Astrocyte of the cerebellum (primary cell): Measurements from ENCODE around the gene PTGDS.

Experiments
- DNase-seq: peaks from one replicate; pipeline ENCODE4 v3.0.0-alpha.2; 2011; ENCODE audit warnings: low read depth
- H3K4me3 ChIP-seq: 2 replicates; pipeline ENCODE4 v1.5.1; 2011; ENCODE audit warnings: mild to moderate bottlenecking, low read depth, low read length, moderate library complexity
- in situ Hi-C: cut with HindIII; loops from 2 replicates; pipeline ENCODE4 v1.10.0; 2017; ENCODE audit warnings: low sequenced_read_pairs
- TF ChIP-seq, protein P1 (sequence below): IDR thresholded peaks from 2 replicates; pipeline ENCODE4 v1.5.1; 2012; ENCODE audit warnings: low read length, low read depth, moderate library complexity, mild to moderate bottlenecking; ENCODE audit errors: missing control alignments

Gene PTGDS

DNA sequence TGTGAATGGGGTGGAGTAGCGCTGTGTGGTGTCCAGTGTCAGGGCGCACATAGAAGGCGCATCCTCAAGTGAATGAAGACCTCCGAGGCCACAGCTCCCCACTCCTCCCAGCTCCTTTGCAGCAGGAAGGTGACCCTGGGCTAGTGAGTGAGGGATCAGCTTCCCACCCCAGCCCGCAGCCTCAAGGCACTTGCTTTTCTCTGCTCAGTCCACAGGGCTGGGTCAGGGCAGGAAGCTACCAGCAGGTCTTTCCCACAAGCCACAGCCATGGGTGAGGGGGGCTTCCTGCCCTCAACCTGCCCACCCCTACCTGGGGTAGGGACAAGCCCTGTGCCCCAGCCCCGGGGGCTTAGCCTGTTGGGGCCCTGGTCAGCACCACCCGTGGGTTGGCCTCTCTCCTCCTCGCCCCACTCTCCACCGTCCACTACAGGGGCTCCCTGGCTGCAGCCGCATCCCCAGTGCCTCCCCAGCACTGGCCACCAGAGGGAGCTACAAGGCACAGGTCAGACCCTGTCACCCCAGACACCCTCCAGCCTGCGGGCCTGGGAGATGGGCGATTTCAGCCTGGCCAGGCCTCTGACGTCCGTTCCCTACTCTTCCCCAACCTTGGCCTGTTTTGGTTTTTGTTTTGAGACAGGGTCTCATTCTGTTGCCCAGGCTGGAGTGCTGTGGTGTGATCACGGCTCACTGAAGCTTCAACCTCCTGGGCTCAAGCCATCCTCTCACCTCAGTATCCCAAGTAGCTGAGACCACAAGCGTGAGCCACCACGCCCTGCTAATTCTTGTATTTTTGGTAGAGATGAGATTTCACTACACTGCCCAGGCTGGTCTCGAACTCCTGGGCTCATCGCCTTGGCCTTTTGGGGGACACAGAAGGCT lies 52.0 kb downstream of the PTGDS start:
- no peak overlapping the region for H3K4me3 ChIP-seq
- in situ Hi-C loops: loop anchor here (25.0 kb wide), 1 partner anchor 242 kb away; the partner anchor contains the start of genes CCDC183 and TMEM141
- DNase-seq: no peak
- TF ChIP-seq, protein P1, sequence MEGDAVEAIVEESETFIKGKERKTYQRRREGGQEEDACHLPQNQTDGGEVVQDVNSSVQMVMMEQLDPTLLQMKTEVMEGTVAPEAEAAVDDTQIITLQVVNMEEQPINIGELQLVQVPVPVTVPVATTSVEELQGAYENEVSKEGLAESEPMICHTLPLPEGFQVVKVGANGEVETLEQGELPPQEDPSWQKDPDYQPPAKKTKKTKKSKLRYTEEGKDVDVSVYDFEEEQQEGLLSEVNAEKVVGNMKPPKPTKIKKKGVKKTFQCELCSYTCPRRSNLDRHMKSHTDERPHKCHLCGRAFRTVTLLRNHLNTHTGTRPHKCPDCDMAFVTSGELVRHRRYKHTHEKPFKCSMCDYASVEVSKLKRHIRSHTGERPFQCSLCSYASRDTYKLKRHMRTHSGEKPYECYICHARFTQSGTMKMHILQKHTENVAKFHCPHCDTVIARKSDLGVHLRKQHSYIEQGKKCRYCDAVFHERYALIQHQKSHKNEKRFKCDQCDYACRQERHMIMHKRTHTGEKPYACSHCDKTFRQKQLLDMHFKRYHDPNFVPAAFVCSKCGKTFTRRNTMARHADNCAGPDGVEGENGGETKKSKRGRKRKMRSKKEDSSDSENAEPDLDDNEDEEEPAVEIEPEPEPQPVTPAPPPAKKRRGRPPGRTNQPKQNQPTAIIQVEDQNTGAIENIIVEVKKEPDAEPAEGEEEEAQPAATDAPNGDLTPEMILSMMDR: peak; percentile 96

DNA sequence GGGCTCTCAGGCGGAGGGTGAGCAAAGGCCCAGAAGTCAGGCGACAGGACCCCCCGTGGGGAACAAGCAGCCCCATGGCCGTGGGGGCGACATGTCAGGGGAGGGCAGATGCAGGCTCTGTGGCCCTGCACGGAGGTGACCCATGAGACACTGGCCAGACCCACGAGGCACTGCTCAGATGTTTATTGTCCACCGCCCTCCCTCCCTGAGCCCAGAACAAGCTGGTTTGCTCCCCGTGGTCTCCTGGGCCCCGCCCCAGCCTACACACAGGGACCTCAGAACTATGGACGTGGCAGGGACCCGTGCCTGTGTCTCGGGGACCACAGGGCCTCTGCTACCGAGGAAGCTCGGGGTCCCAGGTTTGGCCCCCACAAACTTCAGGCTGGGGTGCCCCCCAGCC lies 52.7 kb downstream of the PTGDS start:
- no peak for DNase-seq
- H3K4me3 ChIP-seq: no peak overlapping the region
- TF ChIP-seq, protein P1: no peak
- in situ Hi-C loops: loop anchor here (25.0 kb wide), 1 partner anchor 243 kb away; the partner anchor contains the start of genes CCDC183 and TMEM141

DNA sequence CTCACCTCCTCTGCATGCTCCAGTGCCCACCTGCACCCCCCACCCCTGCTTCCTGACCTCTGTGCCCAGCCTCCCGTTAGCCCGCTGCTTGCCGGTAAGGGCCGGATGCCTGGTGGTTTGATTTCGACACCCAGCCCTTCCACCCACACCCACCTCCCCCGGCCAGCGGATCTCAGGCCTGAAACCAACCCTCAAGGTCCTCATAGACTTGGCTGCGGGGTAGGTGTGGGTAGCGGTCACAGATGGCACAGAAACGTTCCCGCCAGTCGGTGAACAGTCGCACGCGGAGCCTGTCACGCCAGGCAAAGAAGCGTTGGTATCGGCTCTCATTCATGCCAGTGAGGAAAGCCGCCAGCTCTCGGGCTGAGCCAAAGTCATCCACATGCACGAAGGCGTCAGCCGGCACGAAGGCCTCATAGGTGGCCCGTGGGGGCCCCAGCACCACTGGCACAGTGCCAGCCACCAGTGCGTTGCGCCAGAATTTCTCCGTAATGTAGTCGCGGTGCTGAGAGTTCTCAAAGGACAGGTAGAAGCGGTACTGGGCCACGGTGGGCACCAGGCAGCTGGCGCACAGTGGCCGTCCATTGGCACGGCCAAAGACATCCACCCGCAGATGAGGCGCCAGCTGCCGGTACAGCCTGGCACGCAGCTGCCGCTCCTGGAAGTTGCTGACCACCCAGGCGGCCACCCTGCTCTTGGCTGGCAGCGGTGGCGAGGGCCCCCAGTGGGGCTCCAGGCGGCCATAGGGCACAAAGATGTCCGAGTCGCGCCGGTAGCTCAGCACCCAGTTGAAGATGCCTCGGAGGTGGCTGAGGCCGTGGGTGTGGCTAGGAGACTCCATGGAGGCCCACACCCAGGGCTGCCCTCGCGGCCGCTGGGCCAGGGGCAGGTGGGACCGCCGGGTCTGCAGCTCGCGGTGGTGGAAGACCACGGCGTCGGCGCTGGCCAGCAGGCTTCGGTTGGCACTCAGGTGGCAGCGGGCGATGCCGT lies 53.5 kb downstream of the PTGDS start:
- in situ Hi-C loops: loop anchor here (25.0 kb wide), 1 partner anchor 244 kb away; the partner anchor contains the start of genes CCDC183 and TMEM141
- no peak for DNase-seq
- TF ChIP-seq, protein P1: no peak
- H3K4me3 ChIP-seq: no peak overlapping the region
